ENCODE measurements around the gene DPYSL5. TPM values are rescaled to one million over a fixed set of nuclear protein-coding genes. Genes with fewer than 3 reads are reported as not detected.

DPYSL5 gene
- polyA plus RNA-seq, 2 of the 4 experiments (the other 2 are of a cell fraction) = 2.5 to 8.2 TPM

DNA sequence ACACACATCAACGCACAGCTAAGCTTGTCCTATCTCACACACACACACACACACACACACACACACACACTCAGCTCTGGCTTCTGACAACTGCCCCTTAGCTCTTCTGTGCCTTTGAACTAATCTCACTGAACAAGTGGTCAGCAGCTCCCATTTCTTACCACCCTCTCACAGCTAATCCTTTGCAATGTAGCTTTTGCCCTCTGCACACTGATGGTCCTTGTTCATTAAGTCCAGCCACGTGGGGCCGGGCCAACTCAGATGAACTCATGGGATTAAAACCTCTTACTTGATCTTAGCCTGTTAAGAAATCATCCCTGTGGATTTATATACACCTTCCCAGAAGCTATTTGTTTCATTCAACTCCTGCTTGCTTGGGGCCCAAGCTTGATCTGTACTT, 36.6 kb downstream of the DPYSL5 start:
- Histone ChIP-seq H3K4me1 (no peaks in the 10 kb centered on the region), H3K9me3 (no peaks in the 10 kb centered on the region), H3K4me2 (no peak overlapping the region), H3K4me3 (no peak overlapping the region), H3K27ac (no peak overlapping the region)
- ATAC-seq (no peak; a peak in 1 of 6 replicates), DNase-seq (ENCODE audit: low read depth in 1 of 2, low spot score in 1 of 2) (no peak), FAIRE-seq (no peak)
- TF ChIP-seq CBX8 (IDR thresholded peaks at IDR 0.05) = no peak
- TF ChIP-seq CHD2 (IDR thresholded peaks at IDR 0.05; ENCODE audit: low read length, partially characterized antibody) = no peak
- no peak for TF ChIP-seq ZSCAN20 (CRISPR knock-in tag; IDR thresholded peaks at IDR 0.05)
- no peak for TF ChIP-seq HDAC2 (IDR thresholded peaks at IDR 0.05)
- TF ChIP-seq HOXB5 (CRISPR knock-in tag; IDR thresholded peaks at IDR 0.05) = no peak
- TF ChIP-seq, protein P1, sequence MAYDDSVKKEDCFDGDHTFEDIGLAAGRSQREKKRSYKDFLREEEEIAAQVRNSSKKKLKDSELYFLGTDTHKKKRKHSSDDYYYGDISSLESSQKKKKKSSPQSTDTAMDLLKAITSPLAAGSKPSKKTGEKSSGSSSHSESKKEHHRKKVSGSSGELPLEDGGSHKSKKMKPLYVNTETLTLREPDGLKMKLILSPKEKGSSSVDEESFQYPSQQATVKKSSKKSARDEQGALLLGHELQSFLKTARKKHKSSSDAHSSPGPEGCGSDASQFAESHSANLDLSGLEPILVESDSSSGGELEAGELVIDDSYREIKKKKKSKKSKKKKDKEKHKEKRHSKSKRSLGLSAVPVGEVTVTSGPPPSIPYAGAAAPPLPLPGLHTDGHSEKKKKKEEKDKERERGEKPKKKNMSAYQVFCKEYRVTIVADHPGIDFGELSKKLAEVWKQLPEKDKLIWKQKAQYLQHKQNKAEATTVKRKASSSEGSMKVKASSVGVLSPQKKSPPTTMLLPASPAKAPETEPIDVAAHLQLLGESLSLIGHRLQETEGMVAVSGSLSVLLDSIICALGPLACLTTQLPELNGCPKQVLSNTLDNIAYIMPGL (CRISPR knock-in tag; IDR thresholded peaks at IDR 0.05; ENCODE audit: borderline replicate concordance) = no peak
- TF ChIP-seq, protein P2, sequence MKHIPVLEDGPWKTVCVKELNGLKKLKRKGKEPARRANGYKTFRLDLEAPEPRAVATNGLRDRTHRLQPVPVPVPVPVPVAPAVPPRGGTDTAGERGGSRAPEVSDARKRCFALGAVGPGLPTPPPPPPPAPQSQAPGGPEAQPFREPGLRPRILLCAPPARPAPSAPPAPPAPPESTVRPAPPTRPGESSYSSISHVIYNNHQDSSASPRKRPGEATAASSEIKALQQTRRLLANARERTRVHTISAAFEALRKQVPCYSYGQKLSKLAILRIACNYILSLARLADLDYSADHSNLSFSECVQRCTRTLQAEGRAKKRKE (CRISPR knock-in tag; IDR thresholded peaks at IDR 0.05; ENCODE audit: low read depth) = no peak
- ChIA-PET CTCF (interaction anchor here (0.9 to 2.0 kb wide), 10 partner anchors 16 to 381 kb away, joined by 3 to 11 read pairs (median 4); no protein-coding TSS in a partner anchor), POLR2A (interaction anchor here (1.4 kb wide), 1 partner anchor 24 kb away, joined by 3 read pairs; no protein-coding TSS in a partner anchor)
- WGBS (ENCODE audit: missing lambda C conversion rate) = 59% methylated on average over 3 of the region's 3 CpGs

DNA sequence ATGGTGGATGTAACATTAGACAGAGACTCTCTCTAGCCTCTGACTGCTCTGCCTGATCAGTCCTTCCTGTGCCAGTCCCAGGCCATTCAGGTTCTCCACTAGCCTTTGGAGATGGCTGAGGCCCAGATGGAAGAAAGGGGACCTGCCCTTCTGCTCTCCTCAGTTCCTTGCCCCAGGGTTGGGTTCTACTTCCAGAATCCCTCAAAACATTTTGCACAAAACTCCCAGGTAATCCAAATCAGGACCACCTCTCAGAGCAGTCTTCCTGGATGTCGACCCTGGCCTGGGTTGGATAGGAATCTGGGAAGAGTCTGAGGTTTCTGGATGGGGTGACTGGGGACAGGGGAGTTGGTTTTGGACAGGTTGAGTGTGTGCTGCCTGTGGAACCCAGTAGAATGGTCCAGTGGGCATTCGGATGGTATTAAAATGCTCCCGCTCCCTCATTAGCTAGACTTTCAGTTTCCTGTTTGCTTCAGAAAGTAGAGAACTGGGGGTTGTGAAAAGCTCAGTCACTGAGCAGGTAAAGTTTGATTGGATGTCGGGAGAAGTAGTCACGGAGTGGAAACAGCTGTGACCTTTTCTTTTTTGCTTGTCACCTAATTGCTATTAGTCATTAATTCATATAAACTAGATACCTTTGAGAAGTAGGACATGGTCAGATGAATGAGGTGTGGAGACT, 37.9 kb downstream of the DPYSL5 start:
- POLR2A ChIA-PET = no interaction called here
- H3K4me3 ChIP-seq = no peak overlapping the region
- DNase-seq (ENCODE audit: low read depth in 1 of 2, low spot score in 1 of 2) (no peak), FAIRE-seq (no peak), ATAC-seq (no peak; a peak in 1 of 6 replicates)
- CTCF ChIA-PET = interaction anchor here (1.5 kb wide), 1 partner anchor 40 kb away, joined by 3 read pairs; no protein-coding TSS in a partner anchor
- TF ChIP-seq, protein P3, sequence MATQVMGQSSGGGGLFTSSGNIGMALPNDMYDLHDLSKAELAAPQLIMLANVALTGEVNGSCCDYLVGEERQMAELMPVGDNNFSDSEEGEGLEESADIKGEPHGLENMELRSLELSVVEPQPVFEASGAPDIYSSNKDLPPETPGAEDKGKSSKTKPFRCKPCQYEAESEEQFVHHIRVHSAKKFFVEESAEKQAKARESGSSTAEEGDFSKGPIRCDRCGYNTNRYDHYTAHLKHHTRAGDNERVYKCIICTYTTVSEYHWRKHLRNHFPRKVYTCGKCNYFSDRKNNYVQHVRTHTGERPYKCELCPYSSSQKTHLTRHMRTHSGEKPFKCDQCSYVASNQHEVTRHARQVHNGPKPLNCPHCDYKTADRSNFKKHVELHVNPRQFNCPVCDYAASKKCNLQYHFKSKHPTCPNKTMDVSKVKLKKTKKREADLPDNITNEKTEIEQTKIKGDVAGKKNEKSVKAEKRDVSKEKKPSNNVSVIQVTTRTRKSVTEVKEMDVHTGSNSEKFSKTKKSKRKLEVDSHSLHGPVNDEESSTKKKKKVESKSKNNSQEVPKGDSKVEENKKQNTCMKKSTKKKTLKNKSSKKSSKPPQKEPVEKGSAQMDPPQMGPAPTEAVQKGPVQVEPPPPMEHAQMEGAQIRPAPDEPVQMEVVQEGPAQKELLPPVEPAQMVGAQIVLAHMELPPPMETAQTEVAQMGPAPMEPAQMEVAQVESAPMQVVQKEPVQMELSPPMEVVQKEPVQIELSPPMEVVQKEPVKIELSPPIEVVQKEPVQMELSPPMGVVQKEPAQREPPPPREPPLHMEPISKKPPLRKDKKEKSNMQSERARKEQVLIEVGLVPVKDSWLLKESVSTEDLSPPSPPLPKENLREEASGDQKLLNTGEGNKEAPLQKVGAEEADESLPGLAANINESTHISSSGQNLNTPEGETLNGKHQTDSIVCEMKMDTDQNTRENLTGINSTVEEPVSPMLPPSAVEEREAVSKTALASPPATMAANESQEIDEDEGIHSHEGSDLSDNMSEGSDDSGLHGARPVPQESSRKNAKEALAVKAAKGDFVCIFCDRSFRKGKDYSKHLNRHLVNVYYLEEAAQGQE (IDR thresholded peaks at IDR 0.05) = no peak
- TF ChIP-seq HOXA7 (CRISPR knock-in tag; IDR thresholded peaks at IDR 0.05) (no peak), HOXB13 (CRISPR knock-in tag; IDR thresholded peaks at IDR 0.05; ENCODE audit: low read depth) (no peak), ESRRA (IDR thresholded peaks at IDR 0.05; ENCODE audit: borderline replicate concordance, low read length) (no peak), KDM5A (IDR thresholded peaks at IDR 0.05) (no peak)
- TF ChIP-seq, protein P4, sequence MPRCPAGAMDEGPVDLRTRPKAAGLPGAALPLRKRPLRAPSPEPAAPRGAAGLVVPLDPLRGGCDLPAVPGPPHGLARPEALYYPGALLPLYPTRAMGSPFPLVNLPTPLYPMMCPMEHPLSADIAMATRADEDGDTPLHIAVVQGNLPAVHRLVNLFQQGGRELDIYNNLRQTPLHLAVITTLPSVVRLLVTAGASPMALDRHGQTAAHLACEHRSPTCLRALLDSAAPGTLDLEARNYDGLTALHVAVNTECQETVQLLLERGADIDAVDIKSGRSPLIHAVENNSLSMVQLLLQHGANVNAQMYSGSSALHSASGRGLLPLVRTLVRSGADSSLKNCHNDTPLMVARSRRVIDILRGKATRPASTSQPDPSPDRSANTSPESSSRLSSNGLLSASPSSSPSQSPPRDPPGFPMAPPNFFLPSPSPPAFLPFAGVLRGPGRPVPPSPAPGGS (IDR thresholded peaks at IDR 0.05) = no peak
- no peaks in the 10 kb centered on the region for H3K4me1 ChIP-seq
- H3K9me3 ChIP-seq = no peaks in the 10 kb centered on the region
- H3K4me2 ChIP-seq = no peak overlapping the region
- no peak overlapping the region for H3K27ac ChIP-seq
- 67% methylated on average over 5 of the region's 5 CpGs for WGBS (ENCODE audit: missing lambda C conversion rate)

DNA sequence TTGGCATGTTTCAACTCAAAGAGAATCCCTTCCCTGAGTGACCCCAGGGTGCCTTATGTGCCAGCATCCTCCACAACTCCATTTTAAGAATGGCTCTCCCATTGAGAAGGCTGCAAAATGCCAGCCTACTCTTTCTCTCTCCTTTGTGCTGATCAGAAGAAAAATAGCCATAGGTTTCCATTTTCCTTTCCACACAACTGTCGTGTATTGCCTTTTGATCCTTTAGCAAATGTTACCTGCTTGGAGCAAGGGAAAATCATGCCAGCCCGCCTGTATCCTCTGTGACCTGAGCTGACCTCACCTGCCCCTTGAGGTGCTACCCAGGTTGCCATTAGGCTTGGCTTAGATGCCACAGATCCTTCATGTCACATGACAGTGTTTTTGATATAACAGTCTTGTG, 38.8 kb downstream of the DPYSL5 start:
- no peak for FAIRE-seq
- WGBS (ENCODE audit: missing lambda C conversion rate) = 58% methylated on average over 2 of the region's 2 CpGs
- no peaks in the 10 kb centered on the region for H3K4me1 ChIP-seq
- CTCF ChIA-PET = interaction anchor here (1.5 kb wide), 2 partner anchors 41 to 75 kb away, joined by 3 read pairs; no protein-coding TSS in a partner anchor
- no peak for DNase-seq (ENCODE audit: low read depth in 1 of 2, low spot score in 1 of 2)
- H3K4me2 ChIP-seq = no peak overlapping the region
- H3K9me3 ChIP-seq = no peaks in the 10 kb centered on the region
- ATAC-seq = no peak
- POLR2A ChIA-PET = no interaction called here
- H3K4me3 ChIP-seq = no peak overlapping the region
- no peak overlapping the region for H3K27ac ChIP-seq
- TF ChIP-seq EP300 (IDR thresholded peaks at IDR 0.05) (no peak), EHF (CRISPR knock-in tag; IDR thresholded peaks at IDR 0.05) (no peak), PHF8 (IDR thresholded peaks at IDR 0.05; ENCODE audit: borderline replicate concordance, low read depth) (no peak), ZNF302 (CRISPR knock-in tag; IDR thresholded peaks at IDR 0.05) (no peak), CBX8 (IDR thresholded peaks at IDR 0.05) (no peak), NPAS2 (CRISPR knock-in tag; IDR thresholded peaks at IDR 0.05; ENCODE audit: borderline replicate concordance) (no peak), HOXA7 (CRISPR knock-in tag; IDR thresholded peaks at IDR 0.05) (no peak), KDM5A (IDR thresholded peaks at IDR 0.05) (no peak)
- TF ChIP-seq, protein P5, sequence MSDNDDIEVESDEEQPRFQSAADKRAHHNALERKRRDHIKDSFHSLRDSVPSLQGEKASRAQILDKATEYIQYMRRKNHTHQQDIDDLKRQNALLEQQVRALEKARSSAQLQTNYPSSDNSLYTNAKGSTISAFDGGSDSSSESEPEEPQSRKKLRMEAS (IDR thresholded peaks at IDR 0.05) = no peak
- TF ChIP-seq, protein P3 (IDR thresholded peaks at IDR 0.05) = no peak

All from A549 (cell line).